ENCODE results near the gene SNRNP200.
"Not testable (repeated sequence)": the region's sequence is repeated elsewhere in the genome, so short reads cannot be mapped to it uniquely, and the experiment has no call there.

SNRNP200 gene

GRCh38 chr2:96325041-96325883, 19.9 kb upstream of the SNRNP200 start, which contains the start of gene ITPRIPL1:
TSS of gene ITPRIPL1 (plus strand) at chr2:96325317. CDS start at chr2:96325840, 523 bp downstream.
- DNase-seq, result peak; percentile 71 to 73

DNA sequence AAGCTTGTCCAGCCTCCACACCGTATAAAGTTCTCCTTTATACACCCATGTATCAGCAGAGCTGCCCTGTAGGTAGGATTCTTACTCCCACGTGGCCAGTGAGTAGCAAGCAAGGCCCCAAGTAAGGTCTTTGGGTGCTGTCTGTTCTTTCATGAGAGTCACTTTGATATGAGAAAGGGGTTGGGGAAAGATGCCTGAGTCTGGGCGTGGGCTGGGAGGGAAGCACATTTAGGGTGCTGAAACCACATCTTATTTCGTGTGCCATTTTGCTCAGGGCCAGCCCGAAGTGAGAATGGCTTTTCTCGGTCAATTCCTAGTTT, 19.3 kb upstream of the SNRNP200 start:
- peak in 1 of 2 experiments; percentile 65 for DNase-seq

- DNase-seq, result no peak
Observed at GRCh38 chr2:96323849-96324248, 18.5 kb upstream of the SNRNP200 start.

DNA sequence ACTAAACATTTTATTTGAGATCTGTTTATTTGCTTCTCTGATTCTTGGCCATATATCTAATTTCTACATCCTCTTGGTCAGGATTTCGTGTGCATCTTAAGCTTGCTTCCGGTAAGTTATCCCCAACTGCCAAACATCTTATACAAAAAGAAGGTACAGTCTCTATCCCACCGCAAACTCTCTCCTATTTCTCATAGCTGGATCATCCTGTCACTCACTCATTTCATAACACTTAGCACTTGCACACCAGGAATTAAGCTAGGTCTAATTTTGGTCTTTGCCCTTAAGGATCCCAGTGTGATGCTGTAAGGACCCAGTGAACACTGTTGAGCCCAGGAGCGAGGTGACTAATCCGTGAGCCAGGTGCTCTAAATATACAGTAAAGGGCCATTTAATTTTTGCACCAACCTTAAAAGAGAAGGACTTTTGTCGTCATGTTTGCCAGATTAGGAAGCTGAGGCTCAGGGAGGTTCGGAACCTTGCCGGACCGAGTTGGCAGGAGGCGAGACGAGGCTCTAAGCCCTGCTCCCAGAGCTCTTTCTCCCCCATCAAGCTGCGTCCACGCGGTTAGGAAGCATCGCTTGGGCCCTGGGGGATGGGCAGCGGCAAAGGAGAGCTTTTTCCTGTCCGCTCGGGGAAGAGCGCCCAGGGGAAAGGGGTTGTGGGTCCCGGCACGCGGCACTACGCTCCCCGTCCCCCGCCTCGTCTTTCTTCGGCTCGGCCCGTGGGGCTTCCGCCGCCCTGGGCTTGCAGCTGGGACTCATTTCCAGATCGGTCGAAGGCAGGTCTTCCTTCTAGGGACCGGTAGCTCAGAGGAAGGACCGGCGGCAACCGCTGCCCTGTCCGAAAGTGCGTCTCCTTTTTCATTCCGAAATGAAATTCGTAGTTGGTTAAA, 15.6 kb upstream of the SNRNP200 start:
- no peak for DNase-seq

- no peak for DNase-seq
Observed at GRCh38 chr2:96320326-96320725, 15.0 kb upstream of the SNRNP200 start.

GRCh38 chr2:96319396-96319795, 14.1 kb upstream of the SNRNP200 start:
- no peak for DNase-seq

GRCh38 chr2:96318723-96319122, 13.4 kb upstream of the SNRNP200 start:
- no peak for DNase-seq

GRCh38 chr2:96317584-96317997, 12.2 kb upstream of the SNRNP200 start:
- no peak for DNase-seq

GRCh38 chr2:96316999-96317398, 11.7 kb upstream of the SNRNP200 start:
- DNase-seq, result no peak

DNA sequence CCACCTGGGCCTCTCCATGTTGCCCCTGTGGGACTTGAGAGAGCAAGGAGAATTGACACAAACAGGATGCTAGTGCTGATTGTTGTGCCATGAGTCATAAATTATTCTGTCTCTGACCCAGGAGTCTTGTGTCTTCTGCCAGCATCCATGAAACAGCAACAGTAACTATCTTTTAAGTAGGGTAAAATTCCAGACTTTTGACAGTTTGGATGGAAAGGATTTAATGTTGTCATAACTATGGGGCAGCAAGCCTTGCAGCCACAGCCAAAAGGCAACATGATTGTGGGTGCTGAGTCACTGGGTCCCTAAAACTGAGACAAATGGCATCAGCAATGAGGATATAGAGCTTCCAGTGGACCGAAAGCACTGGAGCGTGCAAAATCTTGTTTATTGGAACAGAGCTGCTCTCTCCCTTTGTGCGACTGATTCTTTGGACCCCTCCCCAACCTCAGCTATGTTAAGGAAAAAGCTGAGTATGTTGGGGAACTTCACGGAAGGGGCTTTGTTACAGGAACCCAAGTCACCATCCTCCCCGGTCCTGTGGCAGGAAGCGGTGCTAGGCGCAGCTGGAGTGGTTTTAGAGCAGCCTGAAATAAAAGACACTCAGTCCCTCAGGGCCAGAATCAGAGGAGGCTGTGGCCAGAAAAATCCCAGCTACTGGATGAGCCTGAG, 10.2 kb upstream of the SNRNP200 start:
- DNase-seq, result peak; percentile 42 to 45

- no peak for DNase-seq
Observed at GRCh38 chr2:96315005-96315399, 9.7 kb upstream of the SNRNP200 start.

GRCh38 chr2:96308248-96308647, 2.9 kb upstream of the SNRNP200 start:
- DNase-seq, result no peak

- no peak for DNase-seq
Observed at GRCh38 chr2:96306370-96306769, 1.0 kb upstream of the SNRNP200 start.

DNA sequence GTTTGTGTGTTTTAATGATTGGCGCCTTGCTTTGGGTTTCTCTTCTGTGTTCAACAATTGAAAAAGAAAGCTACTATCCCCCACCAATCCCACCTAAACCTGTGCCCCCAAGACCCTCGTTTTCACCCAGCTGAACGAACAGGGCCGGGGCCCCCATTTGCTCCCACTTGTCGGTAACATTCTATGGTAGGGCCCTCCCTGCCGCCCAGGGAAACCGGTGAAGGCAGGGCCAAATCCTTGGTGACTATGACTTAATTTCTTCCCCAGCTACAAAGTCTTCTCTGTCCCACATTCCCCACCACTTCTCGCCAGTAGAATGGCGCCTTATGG, 598 bp upstream of the SNRNP200 start:
- DNase-seq, result no peak

- DNase-seq, result no peak
Observed at GRCh38 chr2:96304606-96305005, 740 bp downstream of the SNRNP200 start.

GRCh38 chr2:96301865-96302264, 3.5 kb downstream of the SNRNP200 start:
- no peak for DNase-seq

GRCh38 chr2:96296925-96297324, 8.4 kb downstream of the SNRNP200 start:
- no peak for DNase-seq

DNA sequence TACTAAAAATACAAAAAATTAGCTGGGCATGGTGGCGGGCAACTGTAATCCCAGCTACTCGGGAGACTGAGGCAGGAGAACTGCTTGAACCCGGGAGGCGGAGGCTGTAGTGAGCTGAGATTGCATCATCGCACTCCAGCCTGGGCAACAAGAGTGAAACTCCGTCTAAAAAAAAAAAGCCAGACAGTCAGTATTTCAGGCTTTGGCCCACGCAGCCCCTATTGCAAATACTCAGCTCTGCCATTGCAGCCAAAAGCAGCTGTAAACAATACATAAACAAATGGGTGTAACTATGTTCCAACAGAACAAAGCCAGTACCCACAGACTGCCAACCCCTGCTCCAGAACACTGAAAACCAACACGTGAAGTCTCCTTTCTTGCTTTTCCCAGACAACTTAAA, 11.1 kb downstream of the SNRNP200 start:
- DNase-seq, result not testable (repeated sequence)

- no peak for DNase-seq
Observed at GRCh38 chr2:96291751-96292150, 13.6 kb downstream of the SNRNP200 start.

- no peak for DNase-seq
Observed at GRCh38 chr2:96287273-96287856, 18.0 kb downstream of the SNRNP200 start.

DNA sequence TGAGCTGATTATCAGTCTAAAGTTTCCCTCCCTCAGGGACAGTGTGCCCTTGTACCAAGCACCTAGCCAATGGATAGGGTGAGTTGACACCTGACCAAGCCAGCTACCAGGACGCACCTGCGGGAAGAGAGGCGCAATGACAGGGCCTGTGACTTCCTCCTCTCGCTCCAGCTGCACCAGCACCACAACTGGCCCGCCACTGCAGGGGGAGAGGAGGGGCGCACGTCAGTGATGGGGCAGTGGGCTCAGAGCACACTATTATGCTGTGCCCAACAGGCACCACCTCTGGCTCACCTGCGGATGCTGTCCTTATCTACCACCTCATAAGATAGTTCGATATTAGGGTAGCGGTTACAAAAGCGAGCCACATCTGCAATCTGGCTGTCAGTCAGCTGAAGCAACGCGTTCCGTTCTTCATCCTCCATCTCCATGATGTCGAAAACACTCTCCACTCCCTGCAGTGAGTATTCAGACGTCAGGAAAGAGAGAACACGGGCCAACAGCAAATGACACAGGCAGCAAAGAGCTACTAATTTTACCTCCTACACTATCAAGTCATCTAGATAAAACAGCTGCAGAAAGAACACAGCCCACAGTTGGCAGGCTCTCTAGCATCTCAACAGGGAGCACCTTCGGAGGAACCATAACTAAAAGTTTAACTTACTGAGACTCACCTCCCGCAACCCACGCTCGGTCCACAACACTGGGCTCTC, 28.4 kb downstream of the SNRNP200 start:
- no peak for DNase-seq

GRCh38 chr2:96274355-96275056, 30.8 kb downstream of the SNRNP200 start:
- DNase-seq, result no peak
